GM18508 (cell line): ENCODE data around the gene MINDY2.
"Not testable (repeated sequence)": the region's sequence is repeated elsewhere in the genome, so short reads cannot be mapped to it uniquely, and the experiment has no call there.

Experiments
- ATAC-seq: cut with Tn5 transposase; IDR thresholded peaks from one replicate; pipeline ENCODE4 v1.9.1; 2021; ENCODE audit warnings: moderate number of reproducible peaks; ENCODE audit not compliant: insufficient read depth, unreplicated experiment

MINDY2 gene

DNA sequence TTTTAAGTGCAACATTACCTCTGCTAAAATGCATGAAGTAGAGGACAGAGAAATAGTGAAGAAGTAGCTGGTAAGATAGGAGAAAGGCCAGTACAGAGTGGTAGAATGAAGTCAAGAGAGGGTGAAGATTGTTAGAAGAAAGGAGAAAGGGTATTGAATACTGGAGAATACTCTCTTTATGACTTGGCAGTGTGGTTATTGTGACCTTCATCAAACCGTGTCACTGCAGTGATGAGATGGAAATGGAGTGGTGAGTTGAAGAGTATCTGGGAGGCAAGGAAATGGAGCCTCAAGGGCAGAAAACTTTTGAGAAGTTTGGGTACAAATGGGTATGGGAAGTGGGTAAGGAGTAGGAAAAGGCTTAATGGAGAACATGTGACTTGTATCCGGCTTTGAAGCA, 24.7 kb downstream of the MINDY2 start:
- no peak for ATAC-seq

DNA sequence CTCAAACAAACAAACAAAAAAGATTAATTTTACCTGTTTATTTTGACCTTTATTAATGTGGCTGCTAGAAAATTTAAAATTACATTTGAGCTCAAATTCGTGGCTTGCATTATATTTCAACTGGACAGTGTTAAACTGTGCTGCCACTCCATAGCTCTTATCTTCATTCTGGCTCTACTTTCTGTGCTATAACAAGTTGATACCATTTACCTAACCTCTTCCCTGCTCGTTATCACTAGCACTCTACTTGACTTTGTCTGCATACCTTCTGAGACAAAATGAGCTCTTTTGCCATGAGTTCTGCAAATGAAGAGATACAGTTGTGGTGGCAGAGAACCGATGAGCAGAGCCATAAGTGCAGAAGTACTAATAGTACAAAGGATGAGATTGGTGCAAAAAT, 26.4 kb downstream of the MINDY2 start:
- ATAC-seq = no peak

DNA sequence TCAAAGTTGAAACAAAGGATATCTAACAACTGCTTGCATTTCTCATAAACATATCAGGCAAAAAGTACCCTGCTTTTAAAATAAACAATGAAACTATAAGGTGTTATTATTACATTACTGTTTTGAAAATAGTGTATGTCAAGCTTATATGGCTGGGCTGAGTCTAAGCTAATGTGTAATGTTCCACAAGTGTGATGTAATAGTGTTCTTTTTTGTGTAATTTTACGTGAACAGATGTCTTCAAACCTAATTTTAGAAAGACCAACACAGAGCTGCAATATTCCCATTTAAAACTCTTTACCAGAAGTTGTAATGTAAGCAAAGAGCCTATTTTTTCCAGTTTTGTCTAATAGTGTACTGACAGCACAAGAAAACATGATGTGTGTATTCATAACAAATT, 34.0 kb downstream of the MINDY2 start:
- no peak for ATAC-seq

DNA sequence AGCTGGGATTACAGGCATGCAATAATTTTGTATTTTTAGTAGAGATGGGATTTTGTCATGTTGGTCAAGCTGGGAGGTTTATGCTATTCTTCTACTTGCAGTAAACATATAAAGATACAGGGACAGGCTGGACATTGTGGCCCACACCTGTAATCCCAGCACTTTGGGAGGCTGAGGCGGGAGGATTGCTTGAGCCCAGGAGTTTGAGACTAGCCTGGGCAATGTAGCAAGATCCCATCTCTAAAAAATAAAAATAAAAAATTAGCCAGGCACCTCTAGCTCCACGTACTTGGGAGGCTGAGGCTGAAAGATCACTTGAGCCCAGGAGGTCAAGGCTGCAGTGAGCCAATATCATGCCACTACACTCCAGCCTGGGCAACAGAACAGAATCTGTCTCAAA, 52.2 kb downstream of the MINDY2 start:
- ATAC-seq = not testable (repeated sequence)

DNA sequence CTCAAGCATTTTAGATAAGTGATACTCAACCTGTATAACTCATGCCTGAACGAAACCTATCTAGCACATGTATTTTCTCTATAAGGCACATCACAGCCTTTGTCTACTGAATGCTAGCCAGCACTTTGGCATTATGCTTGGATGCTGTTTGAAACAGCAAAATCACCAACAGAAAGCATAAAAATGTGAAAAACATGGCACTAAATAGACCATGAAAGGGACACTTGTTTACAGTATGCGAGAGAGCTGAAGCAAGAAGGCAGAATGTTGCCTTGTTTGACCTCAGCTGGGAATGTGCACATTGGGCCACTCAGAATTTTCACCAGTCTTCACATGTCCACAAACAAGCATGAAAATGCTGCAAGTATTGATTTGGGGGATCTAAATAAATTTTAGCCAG, 59.5 kb downstream of the MINDY2 start:
- no peak for ATAC-seq

DNA sequence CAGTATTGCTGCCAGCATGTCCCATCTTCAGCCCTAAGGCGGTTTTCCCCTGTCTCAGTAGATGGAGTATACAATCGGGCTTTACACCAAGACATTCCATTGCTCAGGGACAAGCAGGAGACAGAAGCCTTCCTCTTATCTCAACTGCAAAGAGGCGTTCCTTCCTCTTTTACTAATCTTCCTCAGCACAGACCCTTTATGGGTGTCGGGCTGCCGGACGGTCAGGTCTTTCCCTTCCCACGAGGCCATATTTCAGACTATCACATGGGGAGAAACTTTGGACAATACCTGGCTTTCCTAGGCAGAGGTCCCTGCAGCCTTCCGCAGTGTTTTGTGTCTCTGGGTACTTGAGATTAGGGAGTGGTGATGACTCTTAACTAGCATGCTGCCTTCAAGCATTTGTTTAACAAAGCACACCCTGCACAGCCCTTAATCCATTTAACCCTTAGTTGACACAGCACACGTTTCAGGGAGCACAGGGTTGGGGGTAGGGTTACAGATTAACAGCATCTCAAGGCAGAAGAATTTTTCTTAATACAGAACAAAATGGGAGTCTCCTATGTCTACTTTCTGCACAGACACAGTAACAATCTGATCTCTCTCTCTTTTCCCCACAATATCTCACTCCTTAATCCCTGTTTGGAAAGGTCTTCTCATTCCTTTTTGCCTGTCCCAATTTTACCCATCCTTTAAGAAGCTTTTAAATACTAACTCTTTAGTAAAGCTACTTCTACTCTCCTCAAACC, 62.8 kb downstream of the MINDY2 start:
- not testable (repeated sequence) for ATAC-seq

DNA sequence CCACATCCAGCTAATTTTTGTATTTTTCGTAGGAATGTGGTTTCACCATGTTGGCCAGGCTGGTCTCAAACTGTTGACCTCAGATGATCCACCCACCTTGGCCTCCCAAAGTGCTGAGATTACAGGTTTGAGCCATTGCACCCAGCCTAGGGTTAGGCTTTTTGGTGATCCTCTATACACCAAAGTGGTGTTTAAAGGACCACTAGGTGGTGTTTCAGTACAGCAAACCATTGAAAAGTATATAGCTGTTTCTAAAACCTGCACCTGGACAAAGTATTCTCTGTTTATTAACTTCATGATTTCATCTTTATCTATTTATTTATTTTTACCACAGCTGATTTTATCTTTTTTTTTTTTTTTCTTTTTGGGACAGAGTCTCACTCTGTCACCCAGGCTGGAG, 68.4 kb downstream of the MINDY2 start:
- ATAC-seq = no peak

DNA sequence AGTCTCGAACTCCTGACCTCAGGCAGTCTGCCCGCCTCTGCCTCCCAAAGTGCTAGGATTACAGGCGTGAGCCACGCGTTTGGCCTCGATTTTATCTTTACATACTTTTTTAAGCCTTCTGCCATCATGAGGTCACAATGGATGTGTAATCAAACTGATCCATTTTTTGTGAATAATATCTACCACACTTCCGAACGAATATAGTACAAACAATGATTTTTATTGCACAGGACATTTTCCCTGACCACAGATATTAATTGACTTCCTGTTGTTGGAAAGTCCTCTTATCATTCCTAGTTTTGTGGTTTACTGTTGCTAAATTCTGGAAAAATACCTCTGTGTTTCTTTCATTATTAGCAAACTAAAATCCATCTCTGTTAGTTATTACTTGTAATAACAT, 68.9 kb downstream of the MINDY2 start:
- ATAC-seq = no peak

DNA sequence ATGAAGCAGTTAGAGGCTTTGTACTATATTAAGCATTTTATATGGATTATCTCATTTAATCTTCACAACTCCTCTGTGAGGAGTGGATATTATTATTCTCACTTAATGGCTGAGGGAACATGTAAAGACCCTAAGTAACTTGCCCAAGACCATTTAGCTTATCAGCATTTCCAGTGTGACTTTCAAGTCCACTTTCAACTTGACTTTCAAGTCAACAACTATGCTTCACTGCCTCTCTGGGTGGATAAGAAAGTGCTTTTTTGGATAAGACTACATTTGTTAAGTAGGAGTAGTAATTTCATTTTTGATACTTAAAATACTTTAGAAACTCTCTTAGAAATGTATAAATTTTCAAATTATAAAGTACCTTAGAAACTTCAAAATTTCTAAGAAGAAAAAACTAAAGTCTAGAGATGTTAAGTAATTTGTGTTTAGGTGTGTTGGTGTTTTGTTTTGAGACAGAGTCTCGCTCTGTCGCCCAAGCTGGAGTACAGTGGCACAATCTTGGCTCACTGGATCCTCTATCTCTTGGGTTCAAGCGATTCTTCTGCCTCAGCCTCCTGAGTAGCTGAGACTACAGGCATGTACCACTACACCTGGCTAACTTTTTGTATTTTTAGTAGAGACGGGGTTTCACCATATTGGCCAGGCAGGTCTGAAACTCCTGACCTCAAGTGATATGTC, 71.8 kb downstream of the MINDY2 start:
- no peak for ATAC-seq

DNA sequence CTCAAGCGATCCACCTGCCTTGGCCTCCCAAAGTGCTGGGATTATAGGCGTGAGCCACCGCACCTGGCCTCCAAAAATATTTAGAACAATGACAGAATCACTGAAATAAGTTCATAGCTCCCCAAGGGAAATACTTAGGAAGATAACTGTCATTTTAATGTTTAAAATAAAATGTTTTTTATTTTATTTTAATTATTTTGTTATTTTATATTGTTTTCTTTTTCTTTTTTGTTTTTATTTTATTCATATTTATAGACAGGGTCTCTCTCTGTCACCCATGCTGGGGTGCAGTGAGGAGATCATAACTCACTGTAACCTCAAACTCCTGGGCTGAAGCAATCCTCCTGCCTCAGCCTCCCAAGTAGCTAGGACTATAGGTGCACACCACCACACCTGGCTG, 80.1 kb downstream of the MINDY2 start:
- ATAC-seq = not testable (repeated sequence)

DNA sequence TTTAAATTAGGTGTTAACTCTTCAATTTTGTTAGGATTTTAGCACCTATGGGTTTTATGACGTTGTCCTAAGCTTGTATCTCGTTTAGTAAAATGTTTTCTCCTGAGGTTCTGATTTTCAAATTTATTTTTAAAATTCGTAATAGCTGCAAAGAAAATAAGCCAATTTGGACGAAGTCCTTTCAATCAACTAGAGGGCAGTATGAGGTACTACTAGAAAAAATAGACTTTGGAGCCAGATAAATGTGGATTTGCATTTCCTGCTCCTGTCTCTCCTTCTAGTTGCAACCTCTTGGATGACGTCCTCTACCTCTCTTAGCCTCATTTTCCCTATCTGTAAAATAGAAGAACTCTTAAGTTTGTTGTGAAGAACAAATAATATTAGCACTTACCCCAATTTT, 81.2 kb downstream of the MINDY2 start:
- no peak for ATAC-seq

DNA sequence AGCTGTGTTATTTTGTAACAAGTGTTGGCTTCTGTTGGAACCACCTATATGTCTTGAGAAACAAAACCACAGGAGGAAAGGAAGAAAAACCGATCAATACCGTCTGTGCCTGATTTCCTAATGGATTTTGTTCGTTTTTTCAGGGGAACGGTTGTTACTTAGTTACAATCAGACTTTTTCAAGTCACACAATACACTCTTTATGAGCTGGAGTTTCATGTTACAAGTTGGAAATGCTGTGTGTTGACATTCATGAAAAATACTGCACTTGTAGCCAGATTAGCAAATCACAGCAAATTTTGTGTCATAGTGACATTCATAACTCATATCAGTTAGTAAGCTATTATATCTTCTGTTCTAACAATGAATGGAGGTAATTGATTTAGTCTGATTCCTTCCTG, 83.5 kb downstream of the MINDY2 start:
- no peak for ATAC-seq

DNA sequence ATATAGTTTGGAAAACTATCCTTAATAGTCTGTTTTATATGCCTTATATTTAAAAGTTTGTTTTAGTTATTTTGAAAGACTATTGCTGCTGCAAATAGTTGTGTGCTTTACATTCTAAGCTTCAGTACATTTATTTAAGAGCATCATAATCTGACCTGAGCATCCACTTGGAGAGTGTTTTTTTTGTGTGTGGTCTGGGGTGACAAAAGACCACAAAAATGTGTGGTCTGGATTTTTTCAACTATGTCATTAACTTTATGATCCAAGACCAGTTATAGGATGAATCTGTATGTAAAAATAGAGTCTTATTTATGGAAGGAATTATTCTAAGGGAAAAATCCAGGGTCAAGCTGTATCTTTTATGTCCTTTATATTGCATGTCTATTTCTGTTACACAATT, 85.0 kb downstream of the MINDY2 start:
- ATAC-seq = no peak

DNA sequence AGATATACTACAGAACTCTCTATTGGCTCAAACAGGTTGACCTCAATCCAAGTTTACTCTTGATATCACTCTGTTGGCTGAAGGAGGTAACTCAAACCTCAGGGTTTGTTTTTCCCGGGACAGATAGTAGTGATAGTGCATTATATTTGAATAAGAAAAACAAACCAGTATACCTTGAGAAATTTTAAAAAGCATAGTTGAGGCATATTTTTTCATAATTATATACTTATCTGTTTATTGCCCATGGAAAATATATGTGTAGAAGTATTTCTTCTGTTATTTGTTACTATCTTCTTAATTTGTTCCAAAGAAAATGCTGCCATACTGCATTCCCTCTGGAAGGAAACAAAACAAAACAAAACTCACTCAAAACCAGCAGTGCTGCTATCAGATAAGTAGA, 85.5 kb downstream of the MINDY2 start:
- ATAC-seq = not testable (repeated sequence)

DNA sequence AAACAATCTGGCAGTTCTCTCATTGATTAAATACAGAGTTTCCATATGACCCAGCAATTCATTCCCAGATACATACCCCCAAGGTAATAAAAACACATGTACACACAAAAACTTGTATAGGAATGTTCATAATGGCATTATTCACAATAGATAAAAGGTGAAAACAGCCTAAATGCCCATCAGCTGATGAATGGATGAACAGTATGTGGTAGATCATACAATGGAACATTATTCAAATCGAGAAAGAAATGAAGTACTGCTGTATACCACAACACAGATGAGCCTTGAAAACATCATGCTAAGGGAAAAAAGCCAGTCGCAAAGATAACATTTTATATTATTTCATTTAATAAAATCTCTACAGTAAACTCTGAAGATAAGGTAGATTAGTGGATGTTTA, 91.2 kb downstream of the MINDY2 start:
- no peak for ATAC-seq

DNA sequence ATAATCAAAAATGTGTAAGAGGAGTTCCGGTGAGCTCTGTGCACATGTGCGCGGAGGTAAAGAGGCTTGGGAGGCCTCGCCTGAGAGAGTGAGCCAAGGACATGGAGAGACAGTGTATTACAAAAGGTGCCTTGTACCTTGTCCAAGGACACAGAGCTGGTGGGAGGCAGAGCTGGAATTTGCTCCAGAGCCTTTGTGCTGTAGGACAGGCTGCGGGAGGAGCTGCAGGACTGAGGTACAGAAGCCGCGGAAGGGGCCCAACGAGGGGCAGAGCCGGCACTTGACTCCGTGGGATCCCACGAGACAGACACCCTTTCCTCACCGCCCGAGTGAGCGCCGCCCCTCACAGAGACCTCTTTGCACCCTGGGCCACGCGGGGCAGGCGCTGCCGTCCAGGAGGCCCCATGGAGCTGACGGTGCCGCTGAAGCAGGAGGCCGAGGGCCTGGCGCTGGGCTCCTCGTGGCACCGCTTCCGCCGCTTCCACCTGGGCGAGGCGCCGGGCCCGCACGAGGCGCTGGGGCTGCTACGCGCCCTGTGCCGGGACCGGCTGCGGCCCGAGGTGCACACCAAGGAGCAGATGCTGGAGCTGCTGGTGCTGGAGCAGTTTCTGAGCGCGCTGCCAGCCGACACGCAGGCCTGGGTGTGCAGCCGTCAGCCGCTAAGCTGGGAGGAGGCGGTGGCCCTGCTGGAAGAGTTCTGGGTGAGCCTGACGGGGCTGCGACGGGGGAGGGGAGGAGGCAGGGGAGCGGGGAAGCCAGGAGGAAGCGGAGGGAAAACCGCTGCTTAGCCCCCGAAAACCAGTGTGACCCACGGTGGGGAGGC, 93.7 kb downstream of the MINDY2 start:
- ATAC-seq = no peak

DNA sequence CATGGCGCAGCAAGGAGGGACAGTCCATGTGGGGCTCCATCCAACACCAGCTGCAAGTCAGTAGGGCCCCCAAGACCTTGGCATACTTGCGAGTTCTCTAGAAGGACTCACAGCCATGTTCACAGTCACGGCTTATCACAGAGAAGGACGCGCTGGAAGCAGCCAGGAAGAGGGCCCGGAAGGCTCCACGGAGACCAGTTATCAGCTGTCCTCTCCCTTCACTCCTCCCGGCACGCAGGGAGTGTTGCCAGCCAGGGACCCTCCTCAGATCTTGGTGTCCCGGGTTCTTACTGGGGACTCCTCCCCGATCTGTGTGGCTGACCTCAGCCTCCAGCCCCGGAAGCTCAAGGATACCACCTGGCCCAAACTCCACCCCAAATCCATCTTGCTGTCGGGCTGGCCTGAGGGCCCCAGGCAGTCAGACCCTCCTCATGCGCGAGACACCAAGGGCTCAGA, 94.4 kb downstream of the MINDY2 start:
- ATAC-seq = no peak

DNA sequence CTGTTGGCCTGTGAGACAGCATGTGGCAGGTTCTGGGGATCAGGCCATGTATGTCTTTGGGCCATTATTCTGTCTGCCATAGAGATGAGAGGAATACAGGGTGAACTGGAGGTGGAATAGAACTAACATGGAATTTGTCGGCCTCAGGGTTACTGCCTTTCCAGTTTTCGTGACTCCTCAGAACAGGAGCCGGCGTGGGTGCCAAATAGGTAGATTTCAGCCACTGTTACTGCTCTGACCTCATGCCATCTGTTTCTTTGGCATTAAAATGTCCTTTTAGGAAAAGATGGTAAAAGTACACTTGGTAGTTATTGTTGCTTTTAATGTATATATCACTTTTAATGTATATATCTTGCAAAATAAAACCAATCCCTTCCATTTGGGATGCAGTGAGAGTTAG, 96.8 kb downstream of the MINDY2 start:
- no peak for ATAC-seq

DNA sequence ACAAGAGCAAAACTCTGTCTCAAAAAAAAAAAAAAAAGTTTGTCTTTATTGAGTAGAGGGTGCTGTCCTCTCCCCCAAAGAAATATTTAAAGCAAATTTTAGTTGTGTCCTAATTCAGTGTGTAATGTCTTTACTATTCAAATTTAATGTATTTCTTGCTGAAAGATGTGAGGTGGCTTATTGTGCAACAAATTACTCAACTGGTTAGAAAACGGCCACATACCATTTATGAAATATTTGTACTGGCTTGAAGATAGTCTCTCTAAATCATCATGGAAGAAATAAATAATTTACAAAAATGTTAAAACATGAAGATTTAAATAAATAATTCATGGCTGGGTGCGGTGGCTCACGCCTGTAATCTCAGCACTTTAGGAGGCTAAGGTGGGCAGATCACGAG, 99.3 kb downstream of the MINDY2 start:
- no peak for ATAC-seq

DNA sequence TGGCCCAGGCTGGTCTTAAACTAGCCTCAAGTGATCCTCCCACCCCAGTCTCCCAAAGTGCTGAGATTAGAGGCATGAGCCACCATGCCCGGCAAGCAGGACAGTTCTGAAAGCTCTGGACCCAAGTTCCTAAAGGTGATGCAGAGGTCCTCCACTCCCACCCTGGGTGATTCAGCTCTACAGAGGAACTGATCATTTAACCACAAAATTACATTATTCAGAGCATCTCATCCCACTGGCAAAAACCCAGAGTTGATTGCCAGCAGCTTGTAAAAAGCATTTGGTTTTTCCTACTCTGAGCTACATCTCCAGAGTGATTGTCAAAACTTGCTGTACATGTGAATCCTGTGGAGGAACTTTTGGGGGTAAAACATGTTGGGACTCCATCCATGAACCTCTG, 102.2 kb downstream of the MINDY2 start:
- no peak for ATAC-seq

DNA sequence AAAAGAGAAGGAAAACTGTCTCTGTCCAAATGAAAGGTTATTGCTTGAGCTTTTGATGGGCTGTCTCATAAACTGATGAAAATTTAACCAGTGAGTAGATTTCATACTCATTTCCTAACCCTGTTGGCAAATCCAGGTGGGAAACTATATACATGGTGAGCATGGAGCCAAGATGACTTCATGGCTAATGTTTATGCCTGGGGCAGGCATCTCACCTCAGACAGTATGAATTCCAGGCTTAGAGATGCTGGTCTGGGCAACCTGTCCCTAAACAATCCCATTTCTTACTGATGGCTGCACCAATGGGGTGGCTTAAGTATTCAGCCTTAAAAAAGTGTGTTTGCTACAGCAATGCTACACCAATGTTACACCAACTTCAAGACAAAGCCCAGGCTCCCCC, 104.2 kb downstream of the MINDY2 start:
- ATAC-seq = no peak
